Activated CD4-positive, CD25-positive, alpha-beta regulatory T cell treated with anti-CD3 and anti-CD28 coated beads, Interleukin-2, amount 50 U/mL, for 72 hours (primary cell): Measurements from ENCODE around the gene DAB2IP.
"Not testable (repeated sequence)": the region's sequence is repeated elsewhere in the genome, so short reads cannot be mapped to it uniquely, and the experiment has no call there.

Source experiments
- DNase-seq: peaks from one replicate; pipeline ENCODE4 v3.0.0; 2021

Gene DAB2IP

DNA sequence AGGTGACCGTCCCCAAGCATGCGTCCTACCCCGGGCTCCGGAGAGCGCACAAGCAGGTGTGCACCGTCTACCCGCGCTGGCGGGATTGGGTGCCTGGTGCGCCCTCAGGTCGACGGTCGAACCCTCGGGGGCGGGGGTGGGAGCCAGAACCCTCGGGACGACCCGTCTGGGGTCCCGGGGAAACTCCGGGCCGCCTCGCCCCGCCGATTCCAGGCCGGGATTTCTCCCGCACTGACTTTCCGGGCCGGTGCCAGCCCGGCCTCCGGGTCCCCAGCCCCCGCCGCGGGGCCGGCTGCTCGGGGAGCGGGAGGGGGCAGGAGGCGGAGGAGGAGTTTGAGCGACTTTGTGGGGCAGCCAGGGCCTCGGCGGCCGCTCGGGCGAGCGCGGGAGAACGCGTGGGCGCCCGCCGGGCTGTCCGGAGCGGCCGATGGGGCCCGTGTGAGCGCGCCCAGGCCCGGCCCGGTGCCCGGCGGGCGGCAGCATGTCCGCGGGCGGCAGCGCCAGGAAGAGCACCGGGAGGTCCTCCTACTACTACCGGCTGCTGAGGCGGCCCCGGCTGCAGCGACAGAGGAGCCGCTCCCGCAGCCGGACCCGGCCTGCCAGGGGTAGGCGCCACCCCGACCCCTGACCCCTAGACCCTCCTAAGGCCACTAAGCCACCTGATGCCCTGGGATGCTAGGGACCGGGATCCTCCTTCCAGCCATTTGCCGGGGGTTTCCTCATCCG, at the start of gene DAB2IP:
DAB2IP (plus strand) TSS at position 340 of the 726 bp plus-strand sequence; CDS start at position 482, 142 bp downstream.
- no peak for DNase-seq

DNA sequence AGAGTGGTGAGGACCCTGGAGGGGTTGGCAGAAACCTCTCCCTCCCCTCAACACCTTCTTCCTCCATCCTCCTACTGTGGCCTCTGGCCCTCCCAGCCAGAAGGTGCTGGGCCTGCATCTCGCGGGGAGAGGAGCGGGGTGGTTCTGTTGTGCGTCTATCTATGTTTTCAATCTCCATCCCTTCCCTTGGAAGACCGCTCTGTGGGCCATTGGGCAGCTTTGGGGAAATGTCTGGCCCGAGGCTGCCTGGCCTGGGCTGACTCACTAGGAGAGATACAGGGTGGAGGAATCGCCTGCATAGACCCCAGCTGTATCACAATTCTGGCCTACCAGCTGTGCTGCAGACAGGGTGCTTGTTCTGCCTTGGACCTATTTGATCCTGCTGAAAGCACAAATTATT, 48.4 kb upstream of the DAB2IP start:
- no peak for DNase-seq

DNA sequence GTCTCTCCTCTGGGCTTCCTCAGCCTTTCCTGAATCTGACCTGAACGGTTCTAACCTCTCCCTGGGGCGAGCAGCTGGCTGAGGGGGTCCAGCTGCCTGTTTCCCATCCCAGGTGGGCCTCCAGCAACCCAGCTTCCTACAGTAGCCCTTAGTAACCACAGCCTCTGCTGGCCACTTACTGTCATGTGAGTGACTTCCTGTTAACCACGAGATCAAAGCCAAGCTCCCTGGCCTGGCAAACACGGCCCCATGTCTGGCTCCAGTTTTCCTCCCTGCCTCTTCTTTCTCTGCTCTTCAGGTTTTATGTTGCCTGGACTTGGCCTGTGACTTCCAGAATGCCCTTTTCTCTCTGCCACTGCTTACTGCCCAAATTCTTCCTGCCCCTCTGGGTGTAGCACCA, 47.2 kb upstream of the DAB2IP start:
- DNase-seq = no peak

DNA sequence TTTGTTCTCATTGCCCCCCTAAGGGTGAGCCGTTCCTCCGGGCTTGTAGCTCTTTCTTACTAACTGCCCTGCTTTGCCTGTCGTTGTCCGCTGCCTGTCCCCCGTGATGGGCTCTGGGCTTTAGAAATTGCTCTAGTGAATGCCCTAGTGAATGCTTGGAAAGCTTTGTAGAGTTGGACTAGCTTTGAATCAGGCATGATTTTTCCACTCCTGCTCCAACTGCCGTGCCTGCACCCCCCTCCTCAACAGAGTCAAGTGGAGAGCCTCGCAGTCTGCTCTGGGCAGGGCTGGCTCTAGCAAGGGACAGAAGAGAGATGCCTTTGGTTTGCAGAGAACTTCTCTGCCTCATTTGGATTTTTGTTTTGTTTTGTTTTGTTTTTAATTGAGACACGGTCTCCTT, 46.8 kb upstream of the DAB2IP start:
- no peak for DNase-seq

DNA sequence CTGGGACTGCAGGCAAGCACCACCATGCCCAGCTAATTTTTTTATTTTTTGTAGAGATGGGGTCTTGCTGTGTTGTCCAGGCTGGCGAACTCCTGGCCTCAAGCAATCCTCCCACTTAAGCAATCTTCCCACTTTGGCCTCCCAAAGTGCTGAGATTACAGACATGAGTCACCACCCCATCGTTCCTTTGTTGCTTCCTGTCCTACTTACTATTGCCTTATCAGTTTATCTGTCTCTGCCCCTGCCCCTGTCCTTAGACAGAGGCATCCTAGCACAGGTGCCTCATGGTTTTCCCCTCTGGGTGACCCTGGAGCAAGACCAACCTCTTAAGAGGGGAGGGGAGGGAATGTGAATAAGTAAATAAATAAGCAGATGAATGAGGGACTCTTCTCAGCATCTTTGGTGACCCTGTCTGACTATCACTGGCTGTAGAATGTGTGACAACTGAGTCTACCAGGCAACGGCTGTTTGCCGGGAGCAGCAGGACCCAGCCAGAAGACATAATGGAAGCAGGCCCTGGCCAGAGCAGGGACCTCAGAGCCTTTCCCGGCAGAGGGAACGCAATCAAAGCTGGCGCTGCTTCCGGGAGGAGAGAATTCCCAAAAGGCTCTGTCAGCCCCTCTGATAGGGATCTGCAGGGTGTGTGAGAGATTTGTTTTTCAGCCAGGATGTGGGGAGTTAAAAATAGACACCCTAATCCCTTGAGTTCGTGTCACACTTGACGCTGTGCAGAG, 43.8 kb upstream of the DAB2IP start:
- no peak for DNase-seq

DNA sequence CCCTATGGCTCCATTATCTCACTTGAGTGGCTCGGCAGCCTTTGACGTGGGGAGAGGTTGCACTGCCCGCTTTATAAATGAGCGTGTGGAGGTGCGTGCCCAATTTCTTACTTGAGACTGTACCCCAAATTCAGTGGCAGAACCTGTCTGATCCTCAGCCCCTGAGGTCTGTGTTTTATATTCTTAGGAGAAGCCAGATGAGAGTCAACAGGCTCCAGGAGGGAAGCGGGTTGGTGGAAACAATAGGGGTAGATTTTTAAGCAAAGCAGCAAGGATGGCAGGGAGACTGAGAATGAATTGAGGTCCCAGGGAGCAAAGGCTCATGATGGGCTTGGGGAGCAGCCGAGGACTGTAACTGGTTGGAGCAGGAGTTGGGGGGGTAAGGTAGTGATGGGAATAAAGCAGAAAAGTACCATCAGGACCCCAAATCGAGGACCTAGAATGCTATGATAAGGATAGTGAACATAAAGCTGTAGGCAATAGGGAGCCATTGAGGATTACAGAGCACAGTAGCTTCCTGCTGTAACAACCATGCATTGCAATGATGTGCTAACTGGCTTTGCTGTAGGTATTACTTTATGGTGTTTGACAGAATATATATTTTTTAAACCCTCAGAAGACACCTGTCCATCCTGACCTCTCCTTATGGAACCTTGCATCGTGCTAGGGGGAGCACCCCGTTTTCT, 43.1 kb upstream of the DAB2IP start:
- no peak for DNase-seq

DNA sequence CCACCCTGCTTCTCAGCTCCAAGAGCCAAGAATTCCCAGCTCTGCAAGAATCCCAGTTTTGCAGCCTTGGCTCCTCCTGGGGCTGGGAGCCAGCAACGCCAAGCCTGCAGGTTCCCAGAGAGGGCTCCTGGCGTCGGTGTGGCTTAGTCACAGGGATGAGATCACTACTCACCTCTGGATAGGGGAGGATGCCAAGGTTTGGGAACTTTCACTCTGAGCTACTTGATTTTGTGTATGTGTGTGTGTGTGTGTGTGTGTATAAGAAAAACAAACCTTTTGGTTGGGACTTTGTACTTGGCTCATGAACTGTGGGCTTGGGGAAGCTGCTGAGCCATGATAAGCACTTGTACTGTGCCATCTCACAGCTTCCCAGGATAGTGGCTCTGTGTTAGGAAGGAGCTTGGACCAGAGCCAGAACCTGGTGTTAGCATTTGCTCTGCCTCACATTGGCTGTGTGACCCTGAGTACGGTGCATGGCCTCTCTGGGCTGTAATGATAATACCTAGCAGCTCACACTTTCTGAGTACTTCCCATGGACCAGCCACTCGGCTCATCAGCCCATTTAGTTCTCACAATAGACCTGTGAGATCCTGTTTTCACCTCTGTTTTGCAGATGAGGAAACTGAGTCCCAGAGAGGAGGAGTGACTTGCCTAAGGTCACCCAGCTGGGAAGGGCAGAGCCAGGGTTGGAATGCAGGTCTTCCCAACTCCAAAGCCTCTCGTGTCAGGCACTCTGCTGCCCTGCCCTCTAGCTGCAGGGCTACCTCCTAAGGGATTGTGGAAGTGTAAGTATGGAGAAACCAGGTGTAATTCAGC, 41.4 kb upstream of the DAB2IP start:
- DNase-seq = no peak

DNA sequence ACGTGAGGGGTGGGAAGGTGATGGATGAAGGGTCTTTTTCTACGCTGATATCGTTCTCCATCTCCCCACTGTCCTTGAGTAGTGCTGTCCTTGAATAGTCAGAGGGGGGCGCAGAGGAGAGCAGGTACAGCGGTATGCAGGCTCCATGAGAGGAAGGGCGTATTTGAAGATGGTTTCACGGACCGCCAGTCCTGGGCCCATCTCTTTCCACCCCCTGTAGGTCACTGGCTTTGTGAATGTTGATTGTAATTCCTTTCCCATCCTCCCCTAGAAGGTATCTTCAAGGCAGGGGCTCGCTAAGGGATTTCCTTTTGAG, 40.8 kb upstream of the DAB2IP start:
- DNase-seq = no peak

DNA sequence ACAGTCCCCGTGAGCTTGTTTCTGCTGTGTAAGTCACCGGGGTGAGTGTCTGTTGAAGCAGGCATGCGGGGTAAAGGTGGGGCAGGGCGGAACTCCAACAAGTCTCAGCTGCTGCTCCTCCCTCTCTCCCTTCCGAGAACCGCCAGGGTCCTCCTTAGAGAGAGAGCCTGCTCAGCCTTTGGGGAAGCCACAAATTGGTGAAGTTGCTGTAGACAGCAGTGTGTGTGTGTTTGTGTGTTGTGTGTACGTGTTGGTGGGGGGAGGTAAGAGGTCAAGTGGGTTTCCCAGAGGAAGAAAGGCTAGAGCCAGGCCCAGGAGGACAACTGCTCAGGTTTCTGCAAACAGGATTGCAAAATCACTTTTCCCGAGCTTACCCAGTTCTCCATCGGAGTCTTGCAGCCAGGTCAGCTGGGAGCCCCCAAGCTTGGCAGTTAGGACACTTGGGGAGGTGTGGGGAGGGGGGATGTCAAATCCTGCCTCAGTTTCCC, 38.9 kb upstream of the DAB2IP start:
- DNase-seq = no peak

DNA sequence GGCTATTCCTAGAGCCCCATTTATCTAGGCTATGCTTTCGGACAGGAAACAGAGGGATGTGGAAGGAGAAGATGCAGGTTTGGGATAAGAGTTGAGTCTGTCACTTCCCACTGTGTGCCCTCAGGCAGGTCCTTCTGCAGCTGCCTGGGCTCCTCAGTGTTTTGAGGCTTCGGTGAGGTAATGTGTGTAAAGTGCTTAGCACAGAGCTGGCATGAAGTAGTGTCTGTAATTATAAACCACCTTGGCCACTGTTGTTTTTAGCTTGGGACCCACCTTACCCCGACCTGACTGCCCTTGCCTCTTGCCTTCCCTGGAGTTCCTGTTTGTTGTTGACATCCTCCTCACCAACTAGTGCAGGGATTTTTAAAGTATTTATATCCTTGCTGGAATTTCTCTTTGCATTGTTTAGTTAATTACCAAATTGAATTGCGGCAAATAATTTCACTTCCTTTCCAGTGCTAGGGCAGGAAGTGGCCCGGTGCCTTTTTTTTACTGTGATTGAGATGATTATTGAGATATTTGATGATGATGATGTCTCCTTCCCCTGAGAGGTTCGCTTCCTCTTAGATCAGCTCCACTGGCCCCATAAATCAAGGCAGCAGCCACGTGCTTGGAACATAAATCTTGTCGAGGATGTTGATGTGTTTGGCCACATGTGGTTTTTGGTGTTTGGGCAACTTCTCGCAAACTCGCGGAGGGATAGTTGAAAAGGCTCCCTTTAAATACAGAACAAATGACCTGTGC, 38.3 kb upstream of the DAB2IP start:
- DNase-seq = no peak

DNA sequence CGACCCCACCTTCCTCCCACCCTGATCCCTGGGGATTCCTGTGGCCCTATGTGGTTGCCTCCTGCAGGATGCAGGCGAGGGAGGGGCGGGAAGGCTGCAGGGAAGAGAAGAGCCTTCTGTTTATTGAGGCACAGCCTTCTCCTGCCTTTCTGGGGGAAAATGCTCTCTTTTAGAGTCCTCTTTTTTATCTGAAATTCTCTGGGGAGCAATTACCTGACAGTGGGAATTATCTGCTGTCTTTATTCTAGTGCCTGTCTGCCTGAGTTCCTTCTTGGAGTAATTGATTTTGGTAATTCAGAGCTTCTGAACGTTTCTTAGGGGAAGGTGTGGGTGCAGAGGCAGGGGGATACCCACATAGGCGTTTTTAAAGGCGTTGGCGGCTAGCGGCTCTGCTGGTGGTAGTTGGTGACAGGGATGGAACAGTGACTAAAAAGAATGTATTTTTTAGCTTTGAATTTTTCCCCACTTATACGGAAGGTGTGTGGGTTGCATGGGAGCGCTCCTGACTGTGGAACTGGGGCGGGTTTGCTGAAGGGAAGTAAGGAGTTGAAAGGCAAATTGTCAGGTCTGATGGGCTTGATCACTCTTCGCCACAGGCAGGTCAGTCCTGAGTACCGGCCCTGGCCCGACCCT, 35.2 kb upstream of the DAB2IP start:
- no peak for DNase-seq

DNA sequence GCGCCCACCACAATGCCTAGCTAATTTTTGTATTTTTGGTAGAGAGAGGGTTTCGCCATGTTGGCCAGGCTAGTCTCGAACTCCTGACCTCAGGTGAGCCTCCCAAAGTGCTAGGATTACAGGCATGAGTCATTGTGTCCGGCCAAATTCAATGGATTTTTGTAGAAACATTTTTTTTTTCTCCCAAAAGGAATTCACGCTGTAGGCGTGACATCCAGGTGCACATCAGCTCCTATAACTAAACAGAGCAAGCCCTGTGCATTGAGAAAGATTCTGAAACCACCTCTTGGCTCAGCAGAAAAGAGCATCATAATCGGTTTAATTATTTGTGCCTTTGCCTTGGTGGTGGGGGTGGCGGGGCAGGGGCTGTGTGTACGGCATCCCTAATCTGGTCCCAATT, 32.9 kb upstream of the DAB2IP start:
- DNase-seq = no peak

DNA sequence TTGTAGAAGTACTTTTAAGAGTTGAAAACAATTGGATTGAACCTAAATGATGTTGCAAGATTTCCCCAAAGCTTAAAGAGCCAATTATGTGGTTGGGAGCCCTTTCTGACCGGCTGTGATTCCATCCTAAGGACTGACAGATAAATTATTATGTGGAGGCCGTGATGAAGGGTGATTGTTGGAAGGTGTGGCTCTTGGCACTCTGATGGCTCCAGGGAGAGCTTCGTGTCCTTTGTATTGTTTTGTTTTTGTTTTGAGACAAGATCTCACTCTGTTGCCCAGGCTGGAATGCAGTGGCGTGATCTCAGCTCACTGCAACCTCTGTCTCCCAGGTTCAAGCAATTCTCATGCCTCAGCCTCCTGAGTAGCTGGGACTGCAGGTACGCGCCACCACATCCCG, 32.5 kb upstream of the DAB2IP start:
- DNase-seq = not testable (repeated sequence)

DNA sequence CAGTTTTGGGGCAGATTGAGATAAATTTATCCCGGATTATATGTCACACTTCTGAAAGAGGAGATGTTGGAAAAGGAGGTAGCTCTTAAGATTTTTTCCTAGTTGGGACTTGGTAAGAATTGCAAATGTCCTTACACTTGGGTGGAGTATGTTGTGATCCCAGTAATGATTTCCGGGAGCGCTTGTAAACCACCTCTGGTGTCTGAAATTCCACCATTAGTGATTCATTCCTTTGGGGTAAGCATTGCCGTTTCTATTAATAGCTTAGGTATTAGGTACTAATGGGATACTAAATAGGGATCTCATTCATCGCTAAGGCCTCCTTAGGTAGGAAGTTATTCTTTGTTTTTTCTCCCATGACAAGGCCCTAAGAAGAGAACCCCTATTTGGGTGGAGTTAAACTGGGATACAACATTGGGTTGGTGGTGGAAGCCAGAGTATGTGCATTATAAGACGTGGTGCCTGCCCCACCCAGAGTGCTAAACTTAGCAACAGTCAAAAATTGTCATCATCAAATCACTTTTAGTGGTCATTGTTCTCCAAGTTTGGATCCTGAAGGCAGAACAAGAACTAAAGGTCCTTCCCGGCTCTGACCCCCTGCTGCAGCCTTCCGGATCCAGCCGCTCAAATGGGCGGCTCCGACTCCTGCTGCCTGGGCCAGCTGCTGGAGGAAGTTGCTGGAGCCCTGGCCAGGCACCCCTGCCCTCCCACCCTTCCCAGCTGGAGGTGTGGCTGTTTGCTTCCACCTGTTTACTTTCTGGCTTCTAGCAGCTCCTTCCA, 31.7 kb upstream of the DAB2IP start:
- DNase-seq = no peak

DNA sequence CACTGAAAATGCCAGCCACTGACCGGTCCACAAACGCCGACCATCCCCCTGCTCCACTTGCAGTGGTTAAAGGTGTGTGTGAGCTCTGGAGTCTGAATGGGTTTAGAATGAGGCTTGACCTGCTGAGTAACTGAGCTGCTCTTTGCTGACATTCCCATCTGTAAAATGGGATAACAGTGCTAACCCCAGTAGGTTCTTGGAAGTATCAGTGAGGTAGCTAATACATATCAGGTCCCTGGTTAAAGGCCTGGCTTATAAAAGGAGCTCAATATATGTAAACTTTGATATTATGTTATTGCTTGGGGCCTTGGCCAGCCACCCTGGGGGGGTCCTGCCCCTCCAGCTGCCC, 31.1 kb upstream of the DAB2IP start:
- DNase-seq = no peak

DNA sequence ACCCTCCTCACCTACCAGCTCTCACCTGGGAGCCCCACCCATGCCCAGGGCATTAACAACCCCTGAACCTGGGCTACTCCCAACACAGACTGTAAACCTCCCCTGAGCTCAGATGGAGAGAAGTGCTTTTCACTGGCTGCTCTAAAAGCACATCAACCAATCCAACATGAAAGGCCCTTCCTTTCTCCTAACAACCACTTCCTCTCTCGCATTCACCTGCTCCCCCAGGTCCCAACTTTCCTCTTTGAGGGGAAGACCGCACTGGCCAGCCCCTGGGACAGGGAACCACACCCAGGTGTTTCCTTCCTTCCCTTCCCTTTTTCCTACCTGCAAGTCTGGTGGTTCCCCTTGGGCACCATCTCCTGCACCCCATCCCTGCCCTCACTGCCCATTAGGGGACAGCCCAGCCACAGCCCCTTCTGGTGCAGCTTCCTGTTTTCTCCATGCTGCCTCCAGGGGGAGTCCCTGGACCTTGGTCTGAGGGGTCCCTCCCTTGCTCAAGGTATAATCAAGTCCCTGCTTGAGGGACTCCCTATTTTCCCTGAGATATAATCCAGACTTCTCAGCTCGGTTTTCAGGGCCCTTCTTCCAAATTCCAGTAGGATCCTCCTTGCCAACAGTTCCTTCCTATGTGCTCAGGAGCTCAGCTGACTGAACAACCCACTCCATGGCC, 30.5 kb upstream of the DAB2IP start:
- DNase-seq = no peak

DNA sequence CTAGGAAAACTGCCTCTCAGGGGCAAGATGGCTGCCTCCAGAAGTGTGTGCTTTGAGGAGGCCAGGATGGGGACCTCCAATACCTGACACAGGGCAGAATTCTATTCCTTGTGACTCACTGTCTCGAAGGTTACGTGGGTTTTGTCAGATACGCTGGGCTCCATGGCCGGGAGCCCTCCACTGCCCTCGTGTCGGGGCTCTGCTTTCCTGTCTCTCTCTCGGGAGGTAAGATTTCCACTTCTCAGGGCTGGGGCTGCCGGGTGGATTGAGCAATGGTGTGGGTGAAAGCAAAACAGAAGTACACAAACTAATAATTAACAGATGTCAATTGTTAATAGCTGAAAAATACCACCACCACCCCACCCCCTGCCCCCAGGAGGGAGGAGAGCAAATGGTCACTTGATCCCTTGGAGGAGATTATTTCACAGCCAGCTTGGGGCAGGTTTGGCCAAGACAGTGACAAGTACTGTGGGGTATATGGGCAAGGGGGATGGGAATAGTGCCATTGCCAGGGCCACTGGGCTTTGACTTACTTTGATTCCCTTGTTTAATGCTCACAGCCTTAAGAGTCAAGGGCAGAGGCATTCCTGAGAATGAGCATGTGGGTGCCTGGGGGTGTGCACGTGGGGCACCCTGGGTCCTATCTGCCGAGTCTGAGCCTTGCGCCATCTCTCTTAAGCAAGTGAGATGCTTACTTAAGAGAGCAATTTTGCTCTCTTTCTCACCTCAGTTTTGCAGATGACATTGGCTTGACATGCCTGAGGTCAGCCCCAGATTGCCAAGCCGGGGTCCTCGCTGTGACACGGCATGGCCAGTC, 28.8 kb upstream of the DAB2IP start:
- DNase-seq = no peak

DNA sequence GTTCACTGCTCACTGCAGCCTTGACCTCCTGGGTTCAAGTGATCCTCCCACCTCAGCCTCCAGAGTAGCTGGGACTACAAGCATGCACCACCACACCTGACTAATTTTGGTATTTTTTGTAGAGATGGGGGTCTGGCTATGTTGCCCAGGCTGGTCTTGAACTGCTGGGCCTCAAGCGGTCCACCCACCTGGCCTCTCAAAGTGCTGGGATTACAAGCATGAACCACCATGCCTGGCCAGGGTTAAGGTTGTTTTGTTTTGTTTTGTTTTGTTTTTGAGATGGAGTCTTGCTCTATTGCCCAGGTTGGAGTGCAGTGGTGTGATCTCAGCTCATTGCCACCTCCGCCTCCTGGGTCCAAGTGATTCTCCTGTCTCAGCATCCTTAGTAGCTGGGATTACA, 28.0 kb upstream of the DAB2IP start:
- not testable (repeated sequence) for DNase-seq

DNA sequence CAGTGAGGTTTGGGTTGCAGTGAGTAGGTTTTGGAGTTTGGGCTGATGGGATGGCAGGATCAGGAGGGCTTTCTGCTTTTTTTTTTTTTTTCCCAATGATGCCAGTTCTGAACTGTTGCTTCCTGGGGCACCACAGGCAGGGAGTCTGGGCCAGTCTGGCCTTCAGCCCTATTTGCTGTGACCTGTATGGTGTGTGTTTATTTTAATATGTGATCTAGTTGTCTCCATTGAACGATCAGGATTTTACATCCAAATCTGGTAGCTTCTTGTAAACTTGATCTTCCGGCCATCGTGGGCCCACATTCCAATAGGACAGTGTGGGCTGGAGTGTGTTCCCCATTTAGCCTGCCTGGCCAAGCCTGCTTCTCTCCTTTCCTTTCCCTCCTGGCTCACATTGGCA, 25.8 kb upstream of the DAB2IP start:
- DNase-seq = no peak

DNA sequence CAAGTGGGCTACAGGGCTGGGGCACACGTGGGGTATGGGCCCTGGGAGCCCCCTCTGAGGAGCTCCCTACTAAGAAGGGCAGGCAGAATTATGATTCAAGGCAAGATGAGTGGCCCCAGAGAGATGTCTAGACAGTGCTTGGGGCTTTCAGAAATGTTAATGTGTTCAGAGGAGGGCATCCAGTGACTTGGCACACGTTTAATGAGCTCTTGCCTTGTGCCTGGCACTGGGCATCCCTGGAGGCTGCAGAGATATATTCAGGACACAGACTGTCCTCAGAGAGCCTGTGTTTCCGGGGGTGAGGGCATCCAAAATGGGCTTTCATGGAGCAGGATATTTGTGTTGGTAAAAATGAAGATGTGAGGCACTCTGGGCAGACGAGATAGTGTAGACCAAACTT, 25.4 kb upstream of the DAB2IP start:
- no peak for DNase-seq
